ENCODE data around the gene ERC1.

GRCh38 chr12:1357171-1357570 is 366.1 kb downstream of the ERC1 start:
- TF ChIP-seq POLR2A (IDR thresholded peaks at IDR 0.05; ENCODE audit: low read depth) (no peak), CTCF (IDR thresholded peaks at IDR 0.05) (no peak), POLR2AphosphoS5 (IDR thresholded peaks at IDR 0.05) (no peak)

Measured in esophagus muscularis mucosa (tissue), 3 donors.